HEK293 (cell line): ENCODE data around the gene CPLX3.
A peak's percentile ranks its signal among the peaks of the same experiment; 100 is the strongest.

ENCODE experiments used
- CTCF ChIA-PET: fragments of 350-600 bp; formaldehyde crosslinking; extraction: SDS; loops from one replicate; lab custom pipeline; 2021; ENCODE audit warnings: antibody characterized with exemption; lab: Yijun Ruan, JAX
- POLR2A ChIA-PET: fragments of 300-600 bp; formaldehyde crosslinking; extraction: SDS; loops from one replicate; lab custom pipeline; 2020; ENCODE audit warnings: antibody characterized with exemption, inconsistent platforms; lab: Yijun Ruan, JAX
- H3K27ac ChIP-seq: fragments of 200-500 bp; sonication (Bioruptor generic); 2 replicates; pipeline ENCODE4 v1.5.1; 2014; ENCODE audit warnings: low read depth, low read length, control low read depth, inconsistent platforms; ENCODE audit errors: extremely low read depth
- H3K36me3 ChIP-seq, 2 experiments: fragments of 200-500 bp in 1 of 2; sonication (Bioruptor generic) in 1 of 2; 1 replicate in 1 of 2; 2 replicates in 1 of 2; pipeline ENCODE4 v1.5.1; 2014 to 2017; ENCODE audit warnings: inconsistent platforms in 2 of 2, low read length in 2 of 2; ENCODE audit not compliant: control insufficient read depth in 2 of 2, insufficient read depth in 1 of 2
- H3K4me1 ChIP-seq: fragments of 200-500 bp; sonication (Bioruptor generic); 2 replicates; pipeline ENCODE4 v1.5.1; 2014; ENCODE audit warnings: mild to moderate bottlenecking, low read length, inconsistent platforms; ENCODE audit not compliant: control insufficient read depth, insufficient read depth
- H3K4me3 ChIP-seq: 2 replicates; pipeline ENCODE4 v1.5.1; 2011; ENCODE audit warnings: low read depth, mild to moderate bottlenecking, control low read depth, low read length, moderate library complexity
- H3K9me3 ChIP-seq: fragments of 200-500 bp; sonication (Bioruptor generic); 2 replicates; pipeline ENCODE4 v1.5.1; 2014; ENCODE audit warnings: low read depth, low read length, inconsistent platforms; ENCODE audit not compliant: control insufficient read depth, insufficient read depth
- HOXC10 ChIP-seq: sonication (generic); formaldehyde crosslinking; IDR thresholded peaks from 2 replicates; pipeline ENCODE4 v1.8.1; 2023; ENCODE audit warnings: mild to moderate bottlenecking, missing genetic modification reagents
- KLF17 ChIP-seq: fragments of 450-650 bp; formaldehyde crosslinking; IDR thresholded peaks from 2 replicates; pipeline ENCODE4 v1.5.1; 2016; ENCODE audit warnings: missing biosample characterization, missing genetic modification characterization
- KLF9 ChIP-seq: fragments of 450-650 bp; formaldehyde crosslinking; IDR thresholded peaks from 2 replicates; pipeline ENCODE4 v1.5.1; 2016; ENCODE audit warnings: missing biosample characterization, missing genetic modification characterization, low read depth
- REPIN1 ChIP-seq: fragments of 450-650 bp; formaldehyde crosslinking; IDR thresholded peaks from 2 replicates; pipeline ENCODE4 v1.5.1; 2017; ENCODE audit warnings: missing biosample characterization, missing genetic modification characterization, low read depth
- REST ChIP-seq: fragments of 450-650 bp; formaldehyde crosslinking; IDR thresholded peaks from 2 replicates; pipeline ENCODE4 v1.5.1; 2016; ENCODE audit warnings: missing biosample characterization, missing genetic modification characterization
- SP2 ChIP-seq: fragments of 450-650 bp; formaldehyde crosslinking; IDR thresholded peaks from 2 replicates; pipeline ENCODE4 v1.5.1; 2016; ENCODE audit warnings: missing biosample characterization, missing genetic modification characterization
- ZBTB1 ChIP-seq: fragments of 450-650 bp; formaldehyde crosslinking; IDR thresholded peaks from 2 replicates; pipeline ENCODE4 v1.5.1; 2016; ENCODE audit warnings: missing biosample characterization, missing genetic modification characterization
- ZBTB20 ChIP-seq: fragments of 450-650 bp; formaldehyde crosslinking; IDR thresholded peaks from 2 replicates; pipeline ENCODE4 v1.5.1; 2016; ENCODE audit warnings: missing biosample characterization, missing genetic modification characterization
- ZBTB44 ChIP-seq: fragments of 450-650 bp; IDR thresholded peaks from 2 replicates; pipeline ENCODE4 v1.5.1; 2018; ENCODE audit warnings: missing biosample characterization, mild to moderate bottlenecking, missing genetic modification characterization
- ZEB2 ChIP-seq: fragments of 450-650 bp; formaldehyde crosslinking; IDR thresholded peaks from 2 replicates; pipeline ENCODE4 v1.5.1; 2016; ENCODE audit warnings: missing biosample characterization, missing genetic modification characterization
- ZNF398 ChIP-seq: fragments of 450-650 bp; formaldehyde crosslinking; IDR thresholded peaks from 2 replicates; pipeline ENCODE4 v1.5.1; 2017; ENCODE audit warnings: missing biosample characterization, missing genetic modification characterization
- ZNF423 ChIP-seq: fragments of 450-650 bp; formaldehyde crosslinking; IDR thresholded peaks from 2 replicates; pipeline ENCODE4 v1.5.1; 2016; ENCODE audit warnings: missing biosample characterization, missing genetic modification characterization
- ZNF473 ChIP-seq: fragments of 450-650 bp; formaldehyde crosslinking; IDR thresholded peaks from 2 replicates; pipeline ENCODE4 v1.5.1; 2017; ENCODE audit warnings: missing biosample characterization, missing genetic modification characterization
- ZNF501 ChIP-seq: fragments of 450-650 bp; formaldehyde crosslinking; IDR thresholded peaks from 2 replicates; pipeline ENCODE4 v1.5.1; 2016; ENCODE audit warnings: missing biosample characterization, missing genetic modification characterization
- ZNF555 ChIP-seq: fragments of 450-650 bp; formaldehyde crosslinking; conservative IDR thresholded peaks from 2 replicates; pipeline ENCODE4 v1.5.1; 2017; ENCODE audit warnings: missing biosample characterization, mild to moderate bottlenecking, missing genetic modification characterization, inconsistent platforms
- ZNF600 ChIP-seq: fragments of 450-650 bp; formaldehyde crosslinking; IDR thresholded peaks from 2 replicates; pipeline ENCODE4 v1.5.1; 2016; ENCODE audit warnings: missing biosample characterization, missing genetic modification characterization
- ZNF660 ChIP-seq: fragments of 450-650 bp; IDR thresholded peaks from 2 replicates; pipeline ENCODE4 v1.5.1; 2018; ENCODE audit warnings: missing biosample characterization, mild to moderate bottlenecking, missing genetic modification characterization
- ZNF677 ChIP-seq: fragments of 450-650 bp; IDR thresholded peaks from 2 replicates; pipeline ENCODE4 v1.5.0; 2018; ENCODE audit warnings: missing biosample characterization, mild to moderate bottlenecking, missing genetic modification characterization, moderate library complexity
- ZNF747 ChIP-seq: fragments of 450-650 bp; formaldehyde crosslinking; IDR thresholded peaks from 2 replicates; pipeline ENCODE4 v1.5.1; 2016; ENCODE audit warnings: missing biosample characterization, missing genetic modification characterization
- ZNF837 ChIP-seq: fragments of 450-650 bp; formaldehyde crosslinking; IDR thresholded peaks from 2 replicates; pipeline ENCODE4 v1.5.1; 2016; ENCODE audit warnings: missing biosample characterization, missing genetic modification characterization
- ZSCAN30 ChIP-seq: fragments of 450-650 bp; IDR thresholded peaks from 2 replicates; pipeline ENCODE4 v1.5.1; 2018; ENCODE audit warnings: missing biosample characterization, mild to moderate bottlenecking, missing genetic modification characterization, moderate library complexity
- ZSCAN4 ChIP-seq: fragments of 450-650 bp; formaldehyde crosslinking; IDR thresholded peaks from 2 replicates; pipeline ENCODE4 v1.5.1; 2017; ENCODE audit warnings: missing biosample characterization, missing genetic modification characterization
- ZSCAN5A ChIP-seq: fragments of 450-650 bp; formaldehyde crosslinking; IDR thresholded peaks from 2 replicates; pipeline ENCODE4 v1.5.1; 2016; ENCODE audit warnings: missing biosample characterization, missing genetic modification characterization

CPLX3 gene

GRCh38 chr15:74781431-74782258 is 44.8 kb upstream of the CPLX3 start, which contains the start of gene CSK (continued):
- no peak for TF ChIP-seq REST (tag by site-specific recombination)
- TF ChIP-seq ZNF660, result no peak

- Histone ChIP-seq H3K4me1 (peaks cover 28% of the 10 kb centered on the region), H3K27ac (peak overlapping the region; percentile 95)
- POLR2A ChIA-PET, result interaction anchor here (1.0 to 1.5 kb wide), 4 partner anchors 11 to 107 kb away, joined by 3 to 5 read pairs (median 3); partner anchors contain the start of gene MPI
- peak; percentile 18 for TF ChIP-seq ZNF600 (tag by site-specific recombination)
- peak; percentile 36 for TF ChIP-seq SP2 (tag by site-specific recombination)
- TF ChIP-seq ZSCAN4 (tag by site-specific recombination), result no peak
- TF ChIP-seq ZNF398 (tag by site-specific recombination), result peak; percentile 69
- TF ChIP-seq KLF9 (tag by site-specific recombination), result 0 out of 2 replicates have a peak, but pooled peaks have one; percentile 14
- no peak for TF ChIP-seq ZNF837
- no peak for TF ChIP-seq ZBTB1 (tag by site-specific recombination)
- no peak for TF ChIP-seq KLF17 (tag by site-specific recombination)
- no peak for TF ChIP-seq ZNF747 (tag by site-specific recombination)
- no peak for TF ChIP-seq ZBTB44 (tag by site-specific recombination)
- TF ChIP-seq ZSCAN5A (tag by site-specific recombination), result peak; percentile 11; the same call in 1 of the 2 replicates
- TF ChIP-seq ZSCAN30 (tag by site-specific recombination), result no peak
- no peak for TF ChIP-seq ZNF501 (tag by site-specific recombination)
- no peak for TF ChIP-seq REPIN1 (tag by site-specific recombination)
- no peak for TF ChIP-seq ZNF555 (tag by site-specific recombination)
- peak; percentile 26; the same call in 1 of the 2 replicates for TF ChIP-seq ZBTB20 (tag by site-specific recombination)
- no peak for TF ChIP-seq HOXC10 (CRISPR knock-in tag)
- peak; percentile 58 for TF ChIP-seq ZNF423 (tag by site-specific recombination)
- no peak; the same call in 1 of the 2 replicates for TF ChIP-seq ZEB2 (tag by site-specific recombination)
- TF ChIP-seq ZNF677, result 0 out of 2 replicates have a peak, but pooled peaks have one; percentile 19
- no peak for TF ChIP-seq ZNF473 (tag by site-specific recombination)
Observed at GRCh38 chr15:74782259-74783071, 44.0 kb upstream of the CPLX3 start.

More at GRCh38 chr15:74782259-74783071, 44.0 kb upstream of the CPLX3 start:
- Histone ChIP-seq H3K36me3 (peaks cover 0 to 20% of the 10 kb centered on the region in 2 experiments; a peak in 1 of 3 replicates), H3K4me3 (peak overlapping the region; percentile 60), H3K9me3 (no peaks in the 10 kb centered on the region)
- CTCF ChIA-PET, result interaction anchor here (0.5 to 25.7 kb wide), 14 partner anchors 7 to 415 kb away, joined by 3 to 649 read pairs (median 4); partner anchors contain the start of gene CSK
